GM12878 (cell line): ENCODE results near the gene AP5B1. TPM values are rescaled to one million over a fixed set of nuclear protein-coding genes. Genes with fewer than 3 reads are reported as not detected.
"Not testable (repeated sequence)": the region's sequence is repeated elsewhere in the genome, so short reads cannot be mapped to it uniquely, and the experiment has no call there.

Experiments used
- ATAC-seq: fragments of 200-7000 bp; cut with Tn5 transposase; 3 replicates; pipeline ENCODE4 v1.9.1; 2020; ENCODE audit warnings: mild to moderate bottlenecking, moderate library complexity
- BruUV-seq: library from RNA; stranded (reverse); fragments of 400-500 nt; replicated peaks from 2 replicates; lab custom pipeline; 2021; lab: Mats Ljungman, UMichigan
- CTCF ChIA-PET: fragments of 300-600 bp; sonication (Branson Sonifier 250); formaldehyde crosslinking; extraction: SDS; loops from one replicate; lab custom pipeline; 2021; ENCODE audit warnings: inconsistent platforms; lab: Yijun Ruan, JAX
- POLR2A ChIA-PET: fragments of 350-600 bp; formaldehyde crosslinking; extraction: SDS; loops from one replicate; lab custom pipeline; 2021; ENCODE audit warnings: inconsistent platforms; lab: Charles Lee
- RAD21 ChIA-PET: fragments of 300-600 bp; sonication (Branson Sonifier 250); formaldehyde crosslinking; loops from one replicate; lab custom pipeline; 2023; ENCODE audit warnings: antibody characterized with exemption; ENCODE audit not compliant: unreplicated experiment; lab: Charles Lee
- SMC1A ChIA-PET: fragments of 300-600 bp; sonication (Branson Sonifier 250); formaldehyde crosslinking; loops from one replicate; lab custom pipeline; 2023; ENCODE audit not compliant: unreplicated experiment, uncharacterized antibody; lab: Charles Lee
- DNase-seq: peaks from one replicate; pipeline ENCODE4 v3.0.0-alpha.2; 2011; ENCODE audit warnings: low read depth, low spot score
- FAIRE-seq: peaks from 3 replicates; lab custom pipeline; 2011; peaks lifted over from hg19 to GRCh38; lab: Jason Lieb, UNC
- H2AFZ ChIP-seq: 2 replicates; pipeline ENCODE4 v1.6.0; 2011; ENCODE audit warnings: low read depth, low read length, control low read depth; ENCODE audit not compliant: control insufficient read depth
- H3K27ac ChIP-seq: 2 replicates; pipeline ENCODE4 v1.5.1; 2011; ENCODE audit warnings: control low read depth; ENCODE audit not compliant: control insufficient read depth, insufficient read depth
- H3K27me3 ChIP-seq, 2 experiments: replicated peaks in 1 of 2; 2 replicates each; pipeline versions ENCODE4 v1.6.0 to v1.6.1; 2011; ENCODE audit warnings: low read length in 1 of 2; ENCODE audit not compliant: control insufficient read depth in 2 of 2, insufficient read depth in 2 of 2
- H3K36me3 ChIP-seq, 2 experiments: 2 replicates each; pipeline ENCODE4 v1.5.1; 2011; ENCODE audit warnings: low read length in 1 of 2; ENCODE audit not compliant: control insufficient read depth in 2 of 2, insufficient read depth in 2 of 2
- H3K4me1 ChIP-seq: 2 replicates; pipeline ENCODE4 v1.6.1; 2011; ENCODE audit warnings: mild to moderate bottlenecking, low read length, moderate library complexity, mixed read lengths; ENCODE audit not compliant: control insufficient read depth, insufficient read depth
- H3K4me2 ChIP-seq: 2 replicates; pipeline ENCODE4 v1.6.0; 2011; ENCODE audit warnings: control low read depth; ENCODE audit not compliant: control insufficient read depth, insufficient read depth
- H3K4me3 ChIP-seq: fragments of 200-600 bp; sonication (generic); 2 replicates; pipeline ENCODE4 v1.5.1; 2016
- H3K79me2 ChIP-seq: 2 replicates; pipeline ENCODE4 v1.6.0; 2011; ENCODE audit warnings: low read length; ENCODE audit not compliant: control insufficient read depth, insufficient read depth
- H3K9ac ChIP-seq: 2 replicates; pipeline ENCODE4 v1.8.0; 2011; ENCODE audit warnings: low read length, control low read depth, mixed read lengths; ENCODE audit not compliant: control insufficient read depth, insufficient read depth
- H3K9me3 ChIP-seq: replicated peaks from 3 replicates; pipeline ENCODE4 v1.5.1; 2011; ENCODE audit warnings: mild to moderate bottlenecking, low read length; ENCODE audit not compliant: control insufficient read depth, insufficient read depth
- H4K20me1 ChIP-seq: 2 replicates; pipeline ENCODE4 v1.6.0; 2011; ENCODE audit not compliant: control insufficient read depth, insufficient read depth
- MEF2A ChIP-seq: IDR thresholded peaks from 2 replicates; pipeline ENCODE4 v1.6.1; 2011; ENCODE audit warnings: low read depth, mild to moderate bottlenecking, low read length, moderate library complexity; ENCODE audit not compliant: insufficient read depth
- NR2F1 ChIP-seq: fragments of 450-650 bp; conservative IDR thresholded peaks from 2 replicates; pipeline ENCODE4 v1.6.1; 2017; ENCODE audit warnings: mild to moderate bottlenecking
- PAX8 ChIP-seq: fragments of 450-650 bp; IDR thresholded peaks from 2 replicates; pipeline ENCODE4 v1.6.1; 2017; ENCODE audit warnings: mild to moderate bottlenecking, moderate library complexity
- RCOR1 ChIP-seq: conservative IDR thresholded peaks from 2 replicates; pipeline ENCODE4 v1.6.1; 2012; ENCODE audit warnings: low read depth, low read length, improper control_type of control experiment
- TCF3 ChIP-seq: IDR thresholded peaks from 2 replicates; pipeline ENCODE4 v1.6.1; 2012; ENCODE audit warnings: low read depth, mild to moderate bottlenecking, low read length, borderline replicate concordance; ENCODE audit not compliant: insufficient read depth
- WGBS: methylation state at CpG from one replicate; pipeline ENCODE4 v1.1.6; 2016; ENCODE audit warnings: low lambda C conversion rate; ENCODE audit not compliant: insufficient replicate concordance, insufficient coverage; ENCODE audit errors: missing lambda C conversion rate; 5-methylcytosine and 5-hydroxymethylcytosine counted together
- in situ Hi-C: fragments of 300-500 bp; cut with MboI; formaldehyde crosslinking; loops from 9 replicates; pipeline ENCODE4 v1.14.3; 2018; ENCODE audit warnings: mixed read lengths
- intact Hi-C: fragments of 100-400 bp; cut with micrococcal nuclease; formaldehyde crosslinking; loops from one replicate; pipeline ENCODE4 v1.14.2; 2022; ENCODE audit not compliant: unreplicated experiment
- polyA plus RNA-seq, 11 experiments: library from polyadenylated mRNA; depleted of rRNA in 4 of 11; unstranded in 6 of 11; stranded (reverse) in 5 of 11; fragments of >200 nt; fragmentation: Nextera tagmentation in 4 of 11; fragmentation: Illumina TruSeq in 1 of 11; extraction: Ambion mirVana in 4 of 11; extraction: Trizol in 1 of 11; gene quantifications; 1 replicate in 1 of 11; 2 replicates in 10 of 11; pipeline versions ENCODE4 v1.2.1 to v1.2.3, GENCODE V29; 2011 to 2016; ENCODE audit warnings: inconsistent platforms in 2 of 11, missing spikeins in 2 of 11, low read depth in 1 of 11
- total RNA-seq, 4 experiments: library from RNA; depleted of rRNA in 3 of 4; stranded (reverse); fragments of >200 nt in 3 of 4; fragmentation: Illumina TruSeq in 1 of 4; extraction: Trizol in 1 of 4; gene quantifications; 2 replicates each; pipeline versions ENCODE4 v1.2.1 to v1.2.3, GENCODE V29; 2013 to 2021
- TF ChIP-seq, protein P1 (sequence below): fragments of 150-350 bp; IDR thresholded peaks from 2 replicates; pipeline ENCODE4 v1.6.1; 2016; ENCODE audit warnings: low read depth, low read length
- TF ChIP-seq, protein P2 (sequence below): fragments of 450-650 bp; IDR thresholded peaks from 2 replicates; pipeline ENCODE4 v1.6.1; 2017; ENCODE audit warnings: mild to moderate bottlenecking, moderate library complexity
- TF ChIP-seq, protein P3 (sequence below): IDR thresholded peaks from 2 replicates; pipeline ENCODE4 v1.6.1; 2012; ENCODE audit warnings: low read length, inconsistent platforms
- TF ChIP-seq, protein P4 (sequence below): fragments of 450-650 bp; IDR thresholded peaks from 2 replicates; pipeline ENCODE4 v1.6.1; 2018; ENCODE audit warnings: mild to moderate bottlenecking, low read depth, moderate library complexity; ENCODE audit not compliant: partially characterized antibody

The AP5B1 gene
- total and polyA plus RNA-seq, 10 of the 15 experiments (the other 5 are each of a cell fraction or from before 2014, with no cell fraction given): 0.47 to 13.1 (median 4.8) TPM

DNA sequence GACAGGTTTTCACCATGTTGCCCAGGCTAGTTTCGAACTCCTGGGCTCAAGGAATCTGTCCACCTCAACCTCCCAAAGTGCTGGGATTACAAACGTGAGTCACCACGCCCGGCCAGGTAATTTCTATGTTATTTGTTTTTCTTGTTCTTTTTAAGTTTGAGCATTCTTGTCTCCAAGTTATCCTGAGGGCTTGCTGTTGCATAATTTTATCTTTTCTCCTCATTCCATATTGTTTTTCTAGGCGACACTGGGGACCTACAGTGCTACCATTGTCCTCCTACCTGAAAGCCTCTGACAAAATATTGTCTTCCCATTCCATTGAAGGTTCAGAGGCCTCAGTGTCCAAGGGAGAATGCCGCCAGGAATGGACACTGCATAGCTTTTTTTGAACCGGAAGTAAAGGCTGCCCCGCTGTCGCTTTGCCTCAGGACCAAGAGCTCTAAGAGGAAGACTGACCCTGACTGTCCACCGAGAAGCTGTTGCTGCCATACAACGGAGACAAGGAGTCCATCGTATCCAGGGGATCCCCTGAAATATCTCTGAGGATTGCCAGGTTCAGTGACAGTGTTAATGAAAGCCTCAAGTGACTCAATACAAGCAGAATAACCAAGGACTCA lies 9.7 kb downstream of the AP5B1 start (continued):
- TF ChIP-seq, protein P1, sequence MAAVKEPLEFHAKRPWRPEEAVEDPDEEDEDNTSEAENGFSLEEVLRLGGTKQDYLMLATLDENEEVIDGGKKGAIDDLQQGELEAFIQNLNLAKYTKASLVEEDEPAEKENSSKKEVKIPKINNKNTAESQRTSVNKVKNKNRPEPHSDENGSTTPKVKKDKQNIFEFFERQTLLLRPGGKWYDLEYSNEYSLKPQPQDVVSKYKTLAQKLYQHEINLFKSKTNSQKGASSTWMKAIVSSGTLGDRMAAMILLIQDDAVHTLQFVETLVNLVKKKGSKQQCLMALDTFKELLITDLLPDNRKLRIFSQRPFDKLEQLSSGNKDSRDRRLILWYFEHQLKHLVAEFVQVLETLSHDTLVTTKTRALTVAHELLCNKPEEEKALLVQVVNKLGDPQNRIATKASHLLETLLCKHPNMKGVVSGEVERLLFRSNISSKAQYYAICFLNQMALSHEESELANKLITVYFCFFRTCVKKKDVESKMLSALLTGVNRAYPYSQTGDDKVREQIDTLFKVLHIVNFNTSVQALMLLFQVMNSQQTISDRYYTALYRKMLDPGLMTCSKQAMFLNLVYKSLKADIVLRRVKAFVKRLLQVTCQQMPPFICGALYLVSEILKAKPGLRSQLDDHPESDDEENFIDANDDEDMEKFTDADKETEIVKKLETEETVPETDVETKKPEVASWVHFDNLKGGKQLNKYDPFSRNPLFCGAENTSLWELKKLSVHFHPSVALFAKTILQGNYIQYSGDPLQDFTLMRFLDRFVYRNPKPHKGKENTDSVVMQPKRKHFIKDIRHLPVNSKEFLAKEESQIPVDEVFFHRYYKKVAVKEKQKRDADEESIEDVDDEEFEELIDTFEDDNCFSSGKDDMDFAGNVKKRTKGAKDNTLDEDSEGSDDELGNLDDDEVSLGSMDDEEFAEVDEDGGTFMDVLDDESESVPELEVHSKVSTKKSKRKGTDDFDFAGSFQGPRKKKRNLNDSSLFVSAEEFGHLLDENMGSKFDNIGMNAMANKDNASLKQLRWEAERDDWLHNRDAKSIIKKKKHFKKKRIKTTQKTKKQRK: no peak
- no peak for TF ChIP-seq NR2F1
- no peak for TF ChIP-seq RCOR1
- TF ChIP-seq, protein P2, sequence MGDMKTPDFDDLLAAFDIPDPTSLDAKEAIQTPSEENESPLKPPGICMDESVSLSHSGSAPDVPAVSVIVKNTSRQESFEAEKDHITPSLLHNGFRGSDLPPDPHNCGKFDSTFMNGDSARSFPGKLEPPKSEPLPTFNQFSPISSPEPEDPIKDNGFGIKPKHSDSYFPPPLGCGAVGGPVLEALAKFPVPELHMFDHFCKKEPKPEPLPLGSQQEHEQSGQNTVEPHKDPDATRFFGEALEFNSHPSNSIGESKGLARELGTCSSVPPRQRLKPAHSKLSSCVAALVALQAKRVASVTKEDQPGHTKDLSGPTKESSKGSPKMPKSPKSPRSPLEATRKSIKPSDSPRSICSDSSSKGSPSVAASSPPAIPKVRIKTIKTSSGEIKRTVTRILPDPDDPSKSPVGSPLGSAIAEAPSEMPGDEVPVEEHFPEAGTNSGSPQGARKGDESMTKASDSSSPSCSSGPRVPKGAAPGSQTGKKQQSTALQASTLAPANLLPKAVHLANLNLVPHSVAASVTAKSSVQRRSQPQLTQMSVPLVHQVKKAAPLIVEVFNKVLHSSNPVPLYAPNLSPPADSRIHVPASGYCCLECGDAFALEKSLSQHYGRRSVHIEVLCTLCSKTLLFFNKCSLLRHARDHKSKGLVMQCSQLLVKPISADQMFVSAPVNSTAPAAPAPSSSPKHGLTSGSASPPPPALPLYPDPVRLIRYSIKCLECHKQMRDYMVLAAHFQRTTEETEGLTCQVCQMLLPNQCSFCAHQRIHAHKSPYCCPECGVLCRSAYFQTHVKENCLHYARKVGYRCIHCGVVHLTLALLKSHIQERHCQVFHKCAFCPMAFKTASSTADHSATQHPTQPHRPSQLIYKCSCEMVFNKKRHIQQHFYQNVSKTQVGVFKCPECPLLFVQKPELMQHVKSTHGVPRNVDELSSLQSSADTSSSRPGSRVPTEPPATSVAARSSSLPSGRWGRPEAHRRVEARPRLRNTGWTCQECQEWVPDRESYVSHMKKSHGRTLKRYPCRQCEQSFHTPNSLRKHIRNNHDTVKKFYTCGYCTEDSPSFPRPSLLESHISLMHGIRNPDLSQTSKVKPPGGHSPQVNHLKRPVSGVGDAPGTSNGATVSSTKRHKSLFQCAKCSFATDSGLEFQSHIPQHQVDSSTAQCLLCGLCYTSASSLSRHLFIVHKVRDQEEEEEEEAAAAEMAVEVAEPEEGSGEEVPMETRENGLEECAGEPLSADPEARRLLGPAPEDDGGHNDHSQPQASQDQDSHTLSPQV: no peak
- no peak for TF ChIP-seq MEF2A
- TF ChIP-seq, protein P3, sequence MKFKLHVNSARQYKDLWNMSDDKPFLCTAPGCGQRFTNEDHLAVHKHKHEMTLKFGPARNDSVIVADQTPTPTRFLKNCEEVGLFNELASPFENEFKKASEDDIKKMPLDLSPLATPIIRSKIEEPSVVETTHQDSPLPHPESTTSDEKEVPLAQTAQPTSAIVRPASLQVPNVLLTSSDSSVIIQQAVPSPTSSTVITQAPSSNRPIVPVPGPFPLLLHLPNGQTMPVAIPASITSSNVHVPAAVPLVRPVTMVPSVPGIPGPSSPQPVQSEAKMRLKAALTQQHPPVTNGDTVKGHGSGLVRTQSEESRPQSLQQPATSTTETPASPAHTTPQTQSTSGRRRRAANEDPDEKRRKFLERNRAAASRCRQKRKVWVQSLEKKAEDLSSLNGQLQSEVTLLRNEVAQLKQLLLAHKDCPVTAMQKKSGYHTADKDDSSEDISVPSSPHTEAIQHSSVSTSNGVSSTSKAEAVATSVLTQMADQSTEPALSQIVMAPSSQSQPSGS: no peak
- TF ChIP-seq, protein P4, sequence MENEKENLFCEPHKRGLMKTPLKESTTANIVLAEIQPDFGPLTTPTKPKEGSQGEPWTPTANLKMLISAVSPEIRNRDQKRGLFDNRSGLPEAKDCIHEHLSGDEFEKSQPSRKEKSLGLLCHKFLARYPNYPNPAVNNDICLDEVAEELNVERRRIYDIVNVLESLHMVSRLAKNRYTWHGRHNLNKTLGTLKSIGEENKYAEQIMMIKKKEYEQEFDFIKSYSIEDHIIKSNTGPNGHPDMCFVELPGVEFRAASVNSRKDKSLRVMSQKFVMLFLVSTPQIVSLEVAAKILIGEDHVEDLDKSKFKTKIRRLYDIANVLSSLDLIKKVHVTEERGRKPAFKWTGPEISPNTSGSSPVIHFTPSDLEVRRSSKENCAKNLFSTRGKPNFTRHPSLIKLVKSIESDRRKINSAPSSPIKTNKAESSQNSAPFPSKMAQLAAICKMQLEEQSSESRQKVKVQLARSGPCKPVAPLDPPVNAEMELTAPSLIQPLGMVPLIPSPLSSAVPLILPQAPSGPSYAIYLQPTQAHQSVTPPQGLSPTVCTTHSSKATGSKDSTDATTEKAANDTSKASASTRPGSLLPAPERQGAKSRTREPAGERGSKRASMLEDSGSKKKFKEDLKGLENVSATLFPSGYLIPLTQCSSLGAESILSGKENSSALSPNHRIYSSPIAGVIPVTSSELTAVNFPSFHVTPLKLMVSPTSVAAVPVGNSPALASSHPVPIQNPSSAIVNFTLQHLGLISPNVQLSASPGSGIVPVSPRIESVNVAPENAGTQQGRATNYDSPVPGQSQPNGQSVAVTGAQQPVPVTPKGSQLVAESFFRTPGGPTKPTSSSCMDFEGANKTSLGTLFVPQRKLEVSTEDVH: no peak
- TF ChIP-seq TCF3: no peak
- no peak for TF ChIP-seq PAX8
- TF ChIP-seq, all 136 proteins: peak for 0

DNA sequence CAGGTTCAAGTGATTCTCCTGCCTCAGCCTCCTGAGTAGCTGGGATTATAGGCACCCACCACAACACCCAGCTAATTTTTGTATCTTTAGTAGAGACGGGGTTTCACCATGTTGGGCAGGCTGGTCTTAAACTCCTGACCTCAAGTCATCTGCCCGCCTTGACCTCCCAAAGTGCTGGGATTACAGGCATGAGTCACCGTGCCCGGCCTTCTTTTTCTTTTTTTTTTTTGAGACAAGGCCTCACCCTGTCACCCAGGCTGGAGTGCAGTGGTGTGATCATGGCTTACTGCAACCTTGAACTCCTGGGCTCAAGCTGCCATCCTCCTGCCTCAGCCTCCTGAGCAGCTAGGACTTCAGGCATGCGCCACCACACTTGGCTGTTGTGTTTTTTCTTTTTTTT lies 13.0 kb downstream of the AP5B1 start:
- DNase-seq, H3K27ac ChIP-seq, FAIRE-seq, H3K36me3 ChIP-seq, H3K4me1 ChIP-seq, H3K79me2 ChIP-seq, H3K9ac ChIP-seq, BruUV-seq, H4K20me1 ChIP-seq, ATAC-seq, in situ Hi-C loops, H3K4me3 ChIP-seq, H3K9me3 ChIP-seq, H3K4me2 ChIP-seq, H2AFZ ChIP-seq, H3K27me3 ChIP-seq: not testable (repeated sequence)
- ChIA-PET SMC1A (interaction anchor here (1.5 kb wide), 1 partner anchor 13 kb away, joined by 3 read pairs; no protein-coding TSS in a partner anchor), RAD21 (interaction anchor here (1.1 to 1.9 kb wide), 2 partner anchors 12 to 56 kb away, joined by 3 to 6 read pairs; partner anchors contain the start of gene KAT5), CTCF (interaction anchor here (1.1 to 1.5 kb wide), 4 partner anchors 12 to 42 kb away, joined by 3 to 6 read pairs (median 3); no protein-coding TSS in a partner anchor), POLR2A (interaction anchor here (0.6 kb wide), 1 partner anchor 35 kb away, joined by 3 read pairs; no protein-coding TSS in a partner anchor)
- intact Hi-C loops: loop anchor here (5.0 kb wide), 1 partner anchor 41 kb away; no protein-coding TSS in a partner anchor
- WGBS: 71% methylated on average over 5 of the region's 5 CpGs
